Upper lobe of left lung (tissue), 4 donors: Measurements from ENCODE around the gene RNF31.

Experiments
- EP300 ChIP-seq, 4 donors: sonication (generic); formaldehyde crosslinking; IDR thresholded peaks; one replicate each; pipeline ENCODE4 v1.5.1; 2017; ENCODE audit warnings: antibody characterized with exemption in 4 of 4, control low read depth in 2 of 4
- POLR2A ChIP-seq, 4 donors: fragments of 450-650 bp; IDR thresholded peaks; one replicate each; pipeline ENCODE4 v1.5.1; 2016 to 2017; ENCODE audit warnings: antibody characterized with exemption in 4 of 4, mild to moderate bottlenecking in 2 of 4
- POLR2AphosphoS5 ChIP-seq, 2 donors: sonication (generic); formaldehyde crosslinking; IDR thresholded peaks; one replicate each; pipeline ENCODE4 v1.5.1; 2017; ENCODE audit warnings: antibody characterized with exemption in 2 of 2
- TF ChIP-seq, protein P1 (sequence below), 6 experiments: fragments of 450-650 bp in 4 of 6; fragments of 200-600 bp in 2 of 6; sonication (generic) in 2 of 6; IDR thresholded peaks; one replicate each; pipeline ENCODE4 v1.5.1; 2016 to 2019; ENCODE audit warnings: antibody characterized with exemption in 6 of 6

DNA sequence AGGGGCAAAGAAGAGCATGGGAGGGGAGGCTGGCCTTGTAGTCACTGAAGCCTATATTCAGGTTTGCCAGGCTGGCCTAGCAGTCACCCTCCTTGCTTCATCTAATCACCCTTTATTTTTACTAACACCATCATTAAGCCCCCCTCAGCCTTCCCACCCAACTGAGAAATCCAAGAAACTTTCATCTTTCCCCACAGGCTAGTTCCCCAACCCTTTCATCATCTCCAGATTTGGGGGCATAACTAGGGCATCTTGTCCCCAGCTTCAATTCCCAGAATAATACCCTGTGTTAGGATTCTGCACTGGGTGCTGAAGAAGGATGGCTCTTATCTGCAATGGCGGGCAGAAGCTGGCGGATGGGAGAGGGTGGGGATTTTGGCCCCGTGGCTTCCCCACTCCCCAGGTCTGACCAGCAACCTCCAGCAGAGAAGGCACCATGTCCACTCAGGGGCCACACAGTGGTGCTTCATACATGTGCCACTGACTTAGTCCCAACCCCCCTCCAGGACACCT lies 46.3 kb upstream of the RNF31 start:
- TF ChIP-seq, protein P1, sequence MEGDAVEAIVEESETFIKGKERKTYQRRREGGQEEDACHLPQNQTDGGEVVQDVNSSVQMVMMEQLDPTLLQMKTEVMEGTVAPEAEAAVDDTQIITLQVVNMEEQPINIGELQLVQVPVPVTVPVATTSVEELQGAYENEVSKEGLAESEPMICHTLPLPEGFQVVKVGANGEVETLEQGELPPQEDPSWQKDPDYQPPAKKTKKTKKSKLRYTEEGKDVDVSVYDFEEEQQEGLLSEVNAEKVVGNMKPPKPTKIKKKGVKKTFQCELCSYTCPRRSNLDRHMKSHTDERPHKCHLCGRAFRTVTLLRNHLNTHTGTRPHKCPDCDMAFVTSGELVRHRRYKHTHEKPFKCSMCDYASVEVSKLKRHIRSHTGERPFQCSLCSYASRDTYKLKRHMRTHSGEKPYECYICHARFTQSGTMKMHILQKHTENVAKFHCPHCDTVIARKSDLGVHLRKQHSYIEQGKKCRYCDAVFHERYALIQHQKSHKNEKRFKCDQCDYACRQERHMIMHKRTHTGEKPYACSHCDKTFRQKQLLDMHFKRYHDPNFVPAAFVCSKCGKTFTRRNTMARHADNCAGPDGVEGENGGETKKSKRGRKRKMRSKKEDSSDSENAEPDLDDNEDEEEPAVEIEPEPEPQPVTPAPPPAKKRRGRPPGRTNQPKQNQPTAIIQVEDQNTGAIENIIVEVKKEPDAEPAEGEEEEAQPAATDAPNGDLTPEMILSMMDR (IDR thresholded peaks at IDR 0.05), result no peak
- no peak for TF ChIP-seq EP300 (IDR thresholded peaks at IDR 0.05)
- TF ChIP-seq POLR2AphosphoS5 (IDR thresholded peaks at IDR 0.05), result no peak
- no peak for TF ChIP-seq POLR2A (IDR thresholded peaks at IDR 0.05)
